ENCODE data around the gene SLC29A2.

SLC29A2 gene

GRCh38 chr11:66363805-66364535 lies 7.6 kb downstream of the SLC29A2 start:
- TF ChIP-seq CTCF (IDR thresholded peaks at IDR 0.05): peak; percentile 91

GRCh38 chr11:66363187-66363601 lies 8.4 kb downstream of the SLC29A2 start:
- no peak for TF ChIP-seq CTCF (IDR thresholded peaks at IDR 0.05)

- no peak for TF ChIP-seq CTCF (IDR thresholded peaks at IDR 0.05)
These were observed 8.9 kb downstream of the SLC29A2 start for GRCh38 chr11:66362481-66363147.

- TF ChIP-seq CTCF (IDR thresholded peaks at IDR 0.05): no peak
These were observed 10.0 kb downstream of the SLC29A2 start for GRCh38 chr11:66361502-66361941.

GRCh38 chr11:66360406-66361073 lies 11.0 kb downstream of the SLC29A2 start:
- TF ChIP-seq CTCF (IDR thresholded peaks at IDR 0.05): no peak

GRCh38 chr11:66359662-66360087 lies 11.9 kb downstream of the SLC29A2 start:
- TF ChIP-seq CTCF (IDR thresholded peaks at IDR 0.05): no peak

GRCh38 chr11:66349084-66349386 lies 22.5 kb downstream of the SLC29A2 start:
- TF ChIP-seq CTCF (IDR thresholded peaks at IDR 0.05): no peak

Measured in LNCAP (cell line).